BJ (cell line): Measurements from ENCODE around the gene GRHL3. TPM values are rescaled to one million over a fixed set of nuclear protein-coding genes. Genes with fewer than 3 reads are reported as not detected.

Source experiments
- CTCF ChIA-PET: fragments of 350-600 bp; formaldehyde crosslinking; extraction: SDS; loops from one replicate; lab custom pipeline; 2021; ENCODE audit warnings: antibody characterized with exemption, inconsistent platforms; lab: Yijun Ruan, JAX
- POLR2A ChIA-PET: fragments of 300-600 bp; sonication (Branson Sonifier 250); formaldehyde crosslinking; extraction: SDS; loops from one replicate; lab custom pipeline; 2021; ENCODE audit warnings: antibody characterized with exemption; lab: Charles Lee
- DNase-seq: peaks from one replicate; pipeline ENCODE4 v3.0.0-alpha.2; 2011; ENCODE audit warnings: low read depth
- H3K27me3 ChIP-seq: 2 replicates; pipeline ENCODE4 v1.6.0; 2011; ENCODE audit warnings: low read length; ENCODE audit not compliant: control insufficient read depth, insufficient read depth
- H3K36me3 ChIP-seq: 2 replicates; pipeline ENCODE4 v1.5.1; 2011; ENCODE audit warnings: low read length; ENCODE audit not compliant: control insufficient read depth, insufficient read depth
- H3K4me3 ChIP-seq: 2 replicates; pipeline ENCODE4 v1.5.1; 2011; ENCODE audit warnings: low read depth, mild to moderate bottlenecking, control low read depth, low read length
- CTCF ChIP-seq: IDR thresholded peaks from 2 replicates; pipeline ENCODE4 v1.5.1; 2011; ENCODE audit warnings: low read depth, mild to moderate bottlenecking, control low read depth, inconsistent platforms, low read length, moderate library complexity; ENCODE audit not compliant: insufficient read depth
- polyA plus RNA-seq: library from polyadenylated mRNA; depleted of rRNA; stranded (reverse); fragments of >200 nt; gene quantifications from 2 replicates; pipeline ENCODE4 v1.2.3, GENCODE V29; 2011

GRHL3 gene
- polyA plus RNA-seq, 1 experiment = not detected

DNA sequence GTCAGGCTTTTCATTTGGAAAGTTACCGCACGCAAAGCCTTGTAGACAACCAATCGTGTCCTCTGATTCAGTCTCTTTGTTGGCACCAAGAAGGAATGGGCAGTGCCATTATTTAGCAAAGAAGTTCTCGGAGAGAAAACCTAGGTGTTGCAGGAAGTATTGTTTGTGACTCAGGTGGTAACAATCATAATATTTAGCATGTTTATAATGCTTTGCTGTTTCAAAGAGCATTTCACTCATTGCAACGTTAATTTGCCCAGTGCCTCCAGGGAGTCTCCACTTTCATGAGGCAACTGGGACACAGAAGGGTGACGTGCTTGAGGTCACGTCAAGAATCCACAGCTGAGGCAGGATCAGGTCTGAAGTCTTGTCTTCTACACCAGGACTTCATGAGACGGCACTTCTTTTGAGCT lies 63.0 kb downstream of the GRHL3 start:
- POLR2A ChIA-PET = no interaction called here
- TF ChIP-seq CTCF = no peak

GRCh38 chr1:24383381-24383940 lies 64.3 kb downstream of the GRHL3 start:
- 0 out of 2 replicates have a peak, but pooled peaks cover 1% of the 10 kb centered on the region for H3K36me3 ChIP-seq
- CTCF ChIA-PET = interaction anchor here (1.2 to 10.9 kb wide), 3 partner anchors 8 to 184 kb away, joined by 4 to 167 read pairs (median 22); no protein-coding TSS in a partner anchor
- H3K27me3 ChIP-seq = no peaks in the 10 kb centered on the region
- DNase-seq = no peak
- no peak overlapping the region for H3K4me3 ChIP-seq
- POLR2A ChIA-PET = no interaction called here
- TF ChIP-seq CTCF = no peak

More for the DNA sequence above, 63.0 kb downstream of the GRHL3 start:
- Histone ChIP-seq H3K27me3 (no peaks in the 10 kb centered on the region), H3K36me3 (0 out of 2 replicates have a peak, but pooled peaks cover under 1% of the 10 kb centered on the region), H3K4me3 (no peak overlapping the region)
- DNase-seq = no peak
- CTCF ChIA-PET = interaction anchor here (3.9 to 10.9 kb wide), 2 partner anchors 9 to 182 kb away, joined by 22 to 167 read pairs; no protein-coding TSS in a partner anchor

DNA sequence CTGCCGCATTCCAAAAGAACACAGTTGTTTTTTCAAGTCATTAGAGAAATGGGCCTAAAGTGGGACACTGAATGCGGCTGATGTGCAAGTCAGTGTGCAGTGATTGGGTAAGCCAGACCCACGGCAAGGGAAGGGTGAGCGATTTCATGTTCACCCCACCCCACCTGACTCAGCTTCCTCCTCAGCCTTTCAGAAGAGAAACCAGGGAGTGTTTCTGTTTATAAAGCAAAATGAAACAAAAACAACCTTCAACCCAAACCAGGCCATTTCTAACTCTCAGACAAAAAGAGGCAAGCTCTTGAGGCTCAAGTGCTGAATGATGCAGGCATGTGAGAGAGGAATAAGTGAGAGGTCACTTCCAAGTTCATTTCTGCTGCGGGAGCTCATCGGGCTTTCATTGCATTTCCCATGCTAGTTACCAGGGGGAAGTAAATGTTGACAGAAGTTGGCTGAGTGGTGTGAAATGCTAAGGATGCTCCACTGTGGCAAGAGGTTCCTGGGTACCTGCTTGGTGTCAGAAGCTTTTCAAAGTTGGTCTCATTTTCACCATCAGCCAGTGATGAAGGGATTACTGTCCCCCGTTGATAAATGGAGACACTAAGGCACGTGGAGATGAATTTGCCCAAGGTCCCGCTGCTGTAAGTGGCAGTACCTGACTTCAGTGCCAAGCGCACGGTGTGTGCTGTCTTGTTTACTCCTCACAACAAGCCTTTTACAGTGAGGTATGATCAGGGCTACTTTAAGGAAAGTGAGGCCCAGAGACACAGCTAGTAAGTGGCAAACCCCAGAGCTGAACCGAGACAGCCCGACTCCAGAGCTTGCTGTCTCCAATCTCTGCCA lies 65.3 kb downstream of the GRHL3 start:
- no peak for DNase-seq
- CTCF ChIA-PET = interaction anchor here (0.7 to 10.9 kb wide), 11 partner anchors 12 to 234 kb away, joined by 3 to 167 read pairs (median 3); partner anchors contain the start of gene NIPAL3
- Histone ChIP-seq H3K27me3 (no peaks in the 10 kb centered on the region), H3K4me3 (no peak overlapping the region), H3K36me3 (0 out of 2 replicates have a peak, but pooled peaks cover 1% of the 10 kb centered on the region)
- no peak for TF ChIP-seq CTCF
- POLR2A ChIA-PET = no interaction called here

- TF ChIP-seq CTCF = peak; percentile 52
- no peak for DNase-seq
- Histone ChIP-seq H3K4me3 (no peak overlapping the region), H3K36me3 (0 out of 2 replicates have a peak, but pooled peaks cover 1% of the 10 kb centered on the region), H3K27me3 (no peaks in the 10 kb centered on the region)
- CTCF ChIA-PET = interaction anchor here (0.7 to 10.9 kb wide), 10 partner anchors 12 to 235 kb away, joined by 3 to 167 read pairs (median 3); partner anchors contain the start of gene NIPAL3
- POLR2A ChIA-PET = no interaction called here
Observed at GRCh38 chr1:24385160-24385940, 66.2 kb downstream of the GRHL3 start.
